Activated CD8-positive, alpha-beta memory T cell treated with anti-CD3 and anti-CD28 coated beads for 24 hours (primary cell): ENCODE measurements around the gene UQCR10.
"Not testable (repeated sequence)": the region's sequence is repeated elsewhere in the genome, so short reads cannot be mapped to it uniquely, and the experiment has no call there.

ENCODE experiments used
- DNase-seq: peaks from one replicate; pipeline ENCODE4 v3.0.0-alpha.2; 2020

The UQCR10 gene

DNA sequence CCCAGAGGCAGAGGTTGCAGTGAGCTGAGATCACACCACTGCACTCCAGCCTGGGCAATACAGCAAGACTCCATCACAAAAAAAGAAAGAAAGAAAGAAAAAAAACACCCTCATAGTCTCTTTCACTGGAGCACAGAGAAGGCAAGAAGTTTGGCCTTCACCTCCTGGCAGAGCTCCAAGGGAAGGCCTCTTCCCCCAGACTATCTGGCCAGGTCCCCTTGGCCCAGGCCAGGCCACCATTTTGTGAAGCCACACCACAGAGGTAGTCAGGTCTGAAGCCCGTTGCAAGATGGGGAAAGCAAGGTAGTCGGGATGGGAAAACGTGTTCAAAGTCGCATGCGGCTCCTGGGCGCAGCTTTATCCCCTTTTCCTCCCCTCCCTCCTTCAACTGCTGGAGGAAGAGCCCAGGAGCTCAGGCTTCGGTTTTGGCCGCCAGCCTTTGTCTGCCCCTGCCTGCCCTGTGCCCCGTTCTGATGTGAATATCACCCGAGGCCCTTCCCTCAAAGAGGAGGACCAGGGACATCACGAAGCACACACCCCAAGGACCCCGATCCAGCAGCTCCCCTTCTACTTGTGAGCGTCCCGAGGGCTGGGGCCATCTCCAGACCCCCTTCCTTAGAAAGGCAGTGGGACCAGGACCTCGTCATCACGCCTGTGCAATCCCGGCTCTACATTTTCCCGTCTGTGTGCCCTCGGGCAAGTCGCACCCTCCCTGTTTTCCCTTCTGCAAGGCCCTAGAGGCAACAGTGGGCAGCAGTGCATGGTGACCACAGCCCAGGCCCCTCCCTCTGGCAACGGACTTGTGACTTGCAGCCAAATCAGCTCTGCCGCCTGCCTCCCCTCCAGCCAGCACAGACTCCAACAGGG, 29.7 kb upstream of the UQCR10 start:
- DNase-seq: no peak

- no peak for DNase-seq
Observed at GRCh38 chr22:29738118-29738815, 28.9 kb upstream of the UQCR10 start.

DNA sequence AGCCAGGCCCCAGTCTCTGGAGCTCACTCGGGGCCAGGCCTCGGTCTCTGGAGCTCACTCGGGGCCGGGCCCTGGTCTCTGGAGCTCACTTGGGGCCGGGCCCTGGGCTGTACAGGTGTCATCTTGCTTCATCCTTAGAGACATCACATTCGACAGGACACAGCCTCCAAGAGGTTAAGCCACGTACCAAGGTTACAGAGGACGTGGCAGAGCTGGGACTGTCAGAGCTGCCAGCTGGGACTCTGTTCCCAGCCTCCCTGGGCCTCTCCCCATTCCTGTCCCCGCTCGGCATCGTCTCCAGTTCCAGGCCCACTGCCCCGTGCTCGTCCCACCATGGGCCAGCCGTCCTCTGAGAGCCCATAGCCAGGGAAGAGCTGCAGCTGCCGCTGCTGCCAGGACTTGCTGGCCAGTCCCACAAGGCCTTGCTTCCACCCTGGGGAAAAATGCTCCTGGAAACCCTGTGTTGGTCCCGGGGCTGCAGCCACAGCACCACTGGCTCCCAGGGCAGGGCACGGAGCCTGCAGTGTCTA, 27.8 kb upstream of the UQCR10 start:
- no peak for DNase-seq

GRCh38 chr22:29740216-29740615, 27.0 kb upstream of the UQCR10 start:
- DNase-seq: no peak

DNA sequence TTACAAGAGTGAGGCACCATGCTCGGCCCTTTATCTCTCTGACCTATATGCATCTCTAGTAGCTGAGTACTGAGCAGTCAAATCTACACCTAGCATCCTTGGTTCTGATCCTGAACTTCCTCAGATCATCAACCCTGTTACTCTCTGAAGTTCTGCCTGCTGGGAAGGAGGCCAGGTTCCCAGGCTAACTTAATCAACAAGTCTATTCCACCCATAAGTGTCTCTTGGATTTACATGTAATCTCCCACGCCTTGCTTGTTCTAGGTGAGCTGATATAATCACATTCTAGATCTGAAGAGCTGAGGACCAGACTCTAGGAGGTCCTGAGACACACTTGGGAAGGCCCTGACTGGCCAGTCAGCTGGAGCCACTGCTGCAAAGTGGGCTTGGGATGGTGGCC, 25.2 kb upstream of the UQCR10 start:
- no peak for DNase-seq

GRCh38 chr22:29742326-29742725, 24.8 kb upstream of the UQCR10 start:
- DNase-seq: no peak

DNA sequence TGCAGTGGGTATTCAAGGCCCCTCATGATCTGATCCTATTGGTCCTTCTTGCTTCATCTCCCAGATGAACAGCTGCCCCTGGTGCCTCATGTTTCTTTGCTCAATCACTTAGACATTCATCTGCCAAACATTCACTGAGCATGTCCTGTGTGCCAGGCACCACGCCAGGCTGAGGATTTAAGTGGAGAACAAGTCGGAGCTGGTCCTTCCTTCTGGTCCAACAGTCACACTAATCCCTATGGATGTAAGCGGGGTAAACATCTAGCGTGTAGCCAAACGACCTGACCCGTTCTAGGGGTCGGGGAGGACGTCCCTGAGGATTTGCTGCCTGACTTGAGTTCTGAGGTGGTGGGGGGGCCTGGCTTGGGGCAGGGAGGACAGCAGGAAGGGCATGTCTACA, 22.3 kb upstream of the UQCR10 start:
- no peak for DNase-seq

DNA sequence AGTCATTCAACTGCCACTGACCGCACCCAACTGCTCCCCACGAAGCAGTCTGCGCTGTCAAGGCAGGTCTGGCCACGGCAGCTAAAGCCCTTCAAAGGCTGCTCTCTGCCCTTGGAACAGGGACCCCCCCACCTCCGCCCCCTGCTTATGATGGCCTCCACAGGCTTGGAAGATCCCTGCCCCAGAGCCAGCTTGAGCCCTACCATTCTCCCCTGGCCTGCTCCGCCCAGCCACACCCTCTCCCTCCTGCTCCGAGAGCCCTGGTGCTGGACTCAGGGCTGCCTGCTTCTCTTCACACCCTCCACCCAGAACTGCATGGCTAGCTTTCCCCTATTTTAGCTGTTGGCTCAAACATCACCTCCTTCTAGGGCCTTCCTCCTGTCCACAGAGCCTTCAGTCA, 19.3 kb upstream of the UQCR10 start:
- no peak for DNase-seq

DNA sequence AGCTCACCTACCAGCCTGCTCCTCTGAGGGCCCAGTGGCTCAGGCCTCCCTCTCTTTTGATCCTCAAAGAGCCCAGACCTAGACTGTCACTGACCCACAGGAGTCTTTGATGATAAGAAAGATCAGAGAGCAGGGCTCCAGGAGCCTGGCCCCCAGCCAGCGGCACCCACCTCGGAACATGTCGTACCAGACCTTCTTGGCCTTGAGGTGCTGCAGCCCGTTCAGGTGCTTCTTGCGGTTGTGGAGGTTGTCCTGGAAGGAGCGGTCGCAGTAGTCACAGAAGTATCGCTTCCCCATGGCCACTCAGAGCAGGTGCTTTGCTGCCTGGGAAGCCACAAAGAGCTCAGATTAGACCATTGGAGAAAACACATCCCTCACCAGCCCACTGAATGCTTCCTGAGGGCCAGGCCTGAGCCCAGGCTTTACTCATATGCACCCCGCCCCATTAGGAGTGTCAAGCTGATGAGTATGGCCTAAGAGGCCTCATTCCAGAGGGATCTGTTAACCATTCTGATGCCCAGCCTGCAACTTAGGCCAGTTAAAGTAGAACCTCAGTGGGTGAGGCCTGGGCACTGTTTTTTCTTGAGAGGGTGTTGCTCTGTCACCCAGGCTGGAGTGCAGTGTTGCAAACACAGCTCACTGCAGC, 18.8 kb upstream of the UQCR10 start:
- no peak for DNase-seq

- DNase-seq: no peak
Observed at GRCh38 chr22:29750029-29750428, 17.1 kb upstream of the UQCR10 start.

DNA sequence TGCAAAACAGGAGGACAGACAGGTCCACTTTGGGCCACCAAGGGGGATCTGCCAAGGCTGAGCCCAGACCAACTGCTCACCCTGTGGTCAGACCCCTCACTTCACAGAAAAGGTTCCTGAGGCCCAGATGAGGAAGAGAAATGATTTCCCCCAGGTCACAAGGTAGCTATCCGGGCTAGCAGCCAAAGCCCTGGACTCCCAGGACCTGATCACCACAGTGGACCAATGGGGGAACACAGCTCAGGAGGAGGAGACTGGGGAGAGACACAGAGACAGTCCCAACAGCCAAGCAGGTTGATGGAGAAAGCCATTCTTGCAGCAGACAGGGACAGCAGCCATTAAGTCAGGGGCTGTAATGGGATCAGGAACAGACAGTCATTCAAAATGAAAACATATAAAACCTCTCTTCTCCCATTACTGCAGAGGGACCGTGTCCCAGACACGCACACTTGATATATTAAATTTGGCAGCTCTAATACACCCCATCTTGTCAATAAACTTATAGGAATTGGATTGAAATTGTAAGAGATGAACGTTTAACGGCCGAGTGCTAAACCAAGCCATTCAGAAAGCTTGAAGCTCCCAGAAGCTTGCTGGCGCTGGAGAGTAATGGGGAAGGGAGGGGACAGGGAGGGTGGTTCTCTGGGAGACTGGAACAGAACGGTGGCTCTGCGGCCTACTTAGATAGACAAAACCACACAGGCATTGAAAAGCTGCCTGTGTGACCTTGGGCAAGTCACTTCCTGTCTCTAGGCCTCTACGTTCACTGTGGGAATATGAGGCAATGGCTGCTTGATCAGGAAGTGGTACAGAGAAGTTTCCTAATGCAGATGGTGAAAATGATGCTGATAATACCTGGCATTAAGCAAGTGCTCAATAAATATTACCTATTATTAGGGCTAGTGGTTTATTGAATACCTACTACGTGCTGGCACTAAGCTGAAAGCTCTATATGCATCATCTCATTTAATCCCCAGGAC, 16.3 kb upstream of the UQCR10 start:
- DNase-seq: no peak

DNA sequence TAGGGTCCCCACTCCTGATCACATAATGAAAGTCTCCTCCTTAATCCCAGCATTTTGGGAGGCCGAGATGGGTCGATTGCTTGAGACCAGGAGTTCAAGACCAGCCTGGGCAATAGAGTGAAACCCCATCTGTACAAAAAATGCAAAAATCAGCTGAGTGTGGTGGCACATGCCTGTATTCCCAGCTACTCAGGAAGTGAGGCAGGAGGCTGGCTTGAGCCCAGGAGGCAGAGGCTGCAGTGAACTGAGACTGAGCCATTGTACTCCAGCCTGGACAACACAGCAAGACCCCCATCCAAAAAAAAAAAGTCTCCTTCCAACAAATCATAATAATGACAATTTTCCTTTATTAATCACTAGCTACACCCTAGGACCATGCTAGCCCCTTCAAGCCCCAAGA, 15.5 kb upstream of the UQCR10 start:
- DNase-seq: no peak

GRCh38 chr22:29753808-29754657, 13.1 kb upstream of the UQCR10 start:
- DNase-seq: no peak

DNA sequence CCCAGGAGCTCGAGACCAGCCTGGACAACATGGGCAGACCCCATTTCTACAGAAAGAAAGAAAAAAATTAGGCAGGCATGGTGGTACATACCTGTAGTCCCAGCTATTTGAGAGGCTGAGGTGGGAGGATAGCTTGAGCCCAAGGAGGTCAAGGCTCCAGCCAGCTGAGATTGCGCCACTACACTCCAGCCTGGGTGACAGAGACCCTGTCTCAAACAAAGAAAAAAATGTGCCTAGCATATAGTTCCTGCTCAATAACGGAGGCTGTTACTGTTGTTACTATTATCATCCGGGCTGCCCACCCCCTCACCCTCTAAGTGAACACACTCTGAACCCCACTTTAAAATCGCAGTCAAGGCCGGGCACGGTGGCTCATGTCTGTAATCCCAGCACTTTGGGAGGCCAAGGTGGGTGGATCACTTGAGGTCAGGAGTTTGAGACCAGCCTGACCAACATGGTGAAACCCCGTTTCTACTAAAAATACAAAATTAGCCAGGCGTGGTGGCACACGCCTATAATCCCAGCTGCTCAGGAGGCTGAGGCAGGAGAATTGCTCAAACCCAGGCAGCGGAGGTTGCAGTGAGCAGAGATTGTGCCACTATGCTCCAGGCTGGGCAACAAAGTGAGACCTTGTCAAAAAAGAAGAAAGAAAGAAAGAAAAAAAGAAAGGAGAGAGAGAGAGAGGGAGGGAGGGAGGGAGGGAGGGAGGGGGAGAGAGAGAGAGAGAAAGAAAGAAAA, 12.3 kb upstream of the UQCR10 start:
- not testable (repeated sequence) for DNase-seq

GRCh38 chr22:29755889-29756288, 11.3 kb upstream of the UQCR10 start:
- no peak for DNase-seq

- no peak for DNase-seq
Observed at GRCh38 chr22:29756341-29756740, 10.8 kb upstream of the UQCR10 start.

DNA sequence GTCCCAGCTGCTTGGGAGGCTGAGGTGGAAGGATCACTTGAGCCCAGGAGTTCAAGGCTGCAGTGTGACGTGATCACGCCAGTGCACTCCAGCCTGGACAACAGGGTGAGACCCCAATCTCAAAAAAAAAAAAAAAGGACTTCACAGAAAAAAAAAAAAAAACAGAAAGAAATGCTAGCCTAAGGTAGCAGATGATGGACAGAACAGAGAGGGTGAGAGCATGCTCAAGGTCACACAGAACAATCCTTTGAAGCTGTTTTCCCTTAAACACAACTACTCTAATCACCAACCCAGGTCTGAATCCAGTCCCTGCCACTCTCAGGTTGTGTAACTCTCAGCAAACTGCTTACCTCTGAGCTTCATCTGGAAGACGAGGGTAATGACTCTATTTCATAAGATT, 10.1 kb upstream of the UQCR10 start:
- DNase-seq: no peak

DNA sequence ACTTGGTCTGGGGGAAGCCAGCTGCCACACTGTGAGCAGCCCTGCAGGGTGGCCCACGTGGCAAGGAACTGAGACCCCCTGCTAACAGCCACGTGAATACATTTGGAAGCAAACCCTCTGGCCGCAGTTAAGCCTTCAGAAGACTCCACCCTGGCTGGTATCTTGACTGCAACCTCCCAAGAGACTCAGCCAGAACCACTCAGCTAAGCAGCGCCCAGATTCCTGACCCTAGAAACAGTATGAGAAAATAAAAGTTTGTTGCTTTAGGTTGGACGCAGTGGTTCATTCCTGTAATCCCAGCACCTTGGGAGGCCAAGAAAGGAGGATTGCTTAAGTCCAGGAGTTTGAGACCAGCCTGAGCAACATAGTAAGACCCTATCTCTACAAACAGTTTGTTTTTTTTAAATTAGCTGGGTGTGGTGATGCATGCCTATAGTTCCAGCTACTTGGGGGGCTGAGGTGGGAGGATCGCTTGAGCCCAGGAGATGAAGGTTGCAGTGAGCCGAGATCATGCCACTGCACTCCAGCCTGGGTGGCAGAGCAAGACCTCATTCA, 9.0 kb upstream of the UQCR10 start:
- DNase-seq: no peak

DNA sequence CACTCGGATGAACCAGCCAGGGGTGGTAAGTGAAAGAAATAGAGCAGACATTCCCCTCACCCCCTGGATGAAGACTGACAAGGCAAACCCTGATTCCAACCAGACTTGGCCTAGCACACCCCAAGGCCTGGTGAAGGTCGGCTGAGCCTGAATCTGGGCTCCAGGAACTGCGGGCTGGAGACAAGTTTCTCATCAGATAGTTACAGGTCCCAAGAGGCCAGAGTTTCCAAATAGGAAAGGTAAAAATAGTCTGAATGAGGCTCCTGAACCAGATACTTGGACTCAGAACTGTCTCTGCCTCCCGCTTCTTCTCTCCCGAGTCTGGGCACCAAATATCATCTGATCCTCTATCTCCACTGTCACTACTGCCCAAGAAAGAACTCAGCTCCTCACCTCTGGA, 8.2 kb upstream of the UQCR10 start:
- DNase-seq: no peak

- DNase-seq: no peak
Observed at GRCh38 chr22:29762263-29762662, 4.9 kb upstream of the UQCR10 start.
